Spinal cord (tissue), 10 donors: ENCODE data around the gene WWOX. TPM values are rescaled to one million over a fixed set of nuclear protein-coding genes. Genes with fewer than 3 reads are reported as not detected.
A peak's percentile ranks its signal among the peaks of the same experiment; 100 is the strongest.

Source experiments
- DNase-seq, 6 donors: peaks; one replicate each; pipeline versions ENCODE4 v3.0.0 to v3.0.0-alpha.2; 2013 to 2015; ENCODE audit warnings: low spot score in 6 of 6, low read depth in 4 of 6
- H3K27ac ChIP-seq: one replicate; pipeline ENCODE4 v1.5.1; 2013; ENCODE audit warnings: low read depth, low read length, control low read depth
- H3K27me3 ChIP-seq: one replicate; pipeline ENCODE4 v1.6.1; 2013; ENCODE audit warnings: low read length; ENCODE audit not compliant: control insufficient read depth, insufficient read depth
- H3K36me3 ChIP-seq: one replicate; pipeline ENCODE4 v1.6.1; 2013; ENCODE audit warnings: low read length; ENCODE audit not compliant: control insufficient read depth, insufficient read depth
- H3K4me1 ChIP-seq: one replicate; pipeline ENCODE4 v1.6.1; 2013; ENCODE audit warnings: low read length; ENCODE audit not compliant: control insufficient read depth, insufficient read depth
- H3K4me3 ChIP-seq: one replicate; pipeline ENCODE4 v1.5.1; 2013; ENCODE audit warnings: low read depth, low read length, control low read depth
- H3K9me3 ChIP-seq: one replicate; pipeline ENCODE4 v1.6.1; 2013; ENCODE audit warnings: low read length; ENCODE audit not compliant: control insufficient read depth, insufficient read depth
- WGBS: methylation state at CpG from one replicate; pipeline ENCODE4 v1.1.5; 2013; ENCODE audit warnings: missing lambda C conversion rate; ENCODE audit not compliant: insufficient coverage; 5-methylcytosine and 5-hydroxymethylcytosine counted together
- polyA plus RNA-seq, 2 donors: library from polyadenylated mRNA; unstranded; fragments of 120-200 nt; gene quantifications; one replicate each; pipeline ENCODE4 v1.2.1, GENCODE V29; 2013; ENCODE audit not compliant: insufficient read length in 2 of 2
- total RNA-seq, 2 donors: library from RNA; depleted of rRNA in 1 of 2; stranded (reverse); fragments of 120-200 nt in 1 of 2; fragments of >200 nt in 1 of 2; gene quantifications; one replicate each; pipeline versions ENCODE4 v1.2.3 to v1.2.4, GENCODE V29; 2013 to 2014
- donor health status: healthy.

Gene WWOX
- total and polyA plus RNA-seq, 4 donors: 27.5 to 51.5 (median 32.5) TPM

GRCh38 chr16:78729687-78730086 is 630.2 kb downstream of the WWOX start:
- H3K36me3 ChIP-seq: no peaks in the 10 kb centered on the region
- no peaks in the 10 kb centered on the region for H3K4me1 ChIP-seq
- no CpG with 5 or more reads among the region's 2 CpGs for WGBS
- no peak overlapping the region for H3K4me3 ChIP-seq
- H3K9me3 ChIP-seq: no peaks in the 10 kb centered on the region
- no peak overlapping the region for H3K27ac ChIP-seq
- no peak for DNase-seq
- H3K27me3 ChIP-seq: no peaks in the 10 kb centered on the region

GRCh38 chr16:78731785-78732184 is 632.3 kb downstream of the WWOX start:
- H3K4me1 ChIP-seq: no peaks in the 10 kb centered on the region
- no peaks in the 10 kb centered on the region for H3K27me3 ChIP-seq
- WGBS: no CpG with 5 or more reads among the region's 1 CpG
- H3K9me3 ChIP-seq: no peaks in the 10 kb centered on the region
- no peak for DNase-seq
- H3K4me3 ChIP-seq: no peak overlapping the region
- H3K27ac ChIP-seq: no peak overlapping the region
- no peaks in the 10 kb centered on the region for H3K36me3 ChIP-seq

GRCh38 chr16:78732696-78733095 is 633.2 kb downstream of the WWOX start:
- H3K4me1 ChIP-seq: no peaks in the 10 kb centered on the region
- WGBS: 46% methylated on average over 2 of the region's 7 CpGs

GRCh38 chr16:78735337-78735736 is 635.9 kb downstream of the WWOX start:
- Histone ChIP-seq H3K9me3 (no peaks in the 10 kb centered on the region), H3K36me3 (no peaks in the 10 kb centered on the region), H3K27me3 (no peaks in the 10 kb centered on the region), H3K4me3 (no peak overlapping the region), H3K4me1 (no peaks in the 10 kb centered on the region), H3K27ac (no peak overlapping the region)
- 96% methylated on average over 6 of the region's 6 CpGs for WGBS
- no peak for DNase-seq

More at GRCh38 chr16:78732696-78733095, 633.2 kb downstream of the WWOX start:
- no peak for DNase-seq
- no peaks in the 10 kb centered on the region for H3K36me3 ChIP-seq
- H3K27ac ChIP-seq: no peak overlapping the region
- no peaks in the 10 kb centered on the region for H3K9me3 ChIP-seq
- no peaks in the 10 kb centered on the region for H3K27me3 ChIP-seq
- H3K4me3 ChIP-seq: no peak overlapping the region

GRCh38 chr16:78737630-78738029 is 638.2 kb downstream of the WWOX start:
- H3K27ac ChIP-seq: no peak overlapping the region
- no peak for DNase-seq
- H3K4me3 ChIP-seq: no peak overlapping the region
- no peaks in the 10 kb centered on the region for H3K9me3 ChIP-seq
- WGBS: 88% methylated on average over 1 of the region's 2 CpGs
- no peaks in the 10 kb centered on the region for H3K36me3 ChIP-seq
- H3K4me1 ChIP-seq: no peaks in the 10 kb centered on the region
- H3K27me3 ChIP-seq: no peaks in the 10 kb centered on the region

- no peak for DNase-seq
- H3K27me3 ChIP-seq: no peaks in the 10 kb centered on the region
- no CpG with 5 or more reads among the region's 5 CpGs for WGBS
- H3K9me3 ChIP-seq: no peaks in the 10 kb centered on the region
- no peaks in the 10 kb centered on the region for H3K36me3 ChIP-seq
- H3K4me1 ChIP-seq: no peaks in the 10 kb centered on the region
- no peak overlapping the region for H3K27ac ChIP-seq
- H3K4me3 ChIP-seq: no peak overlapping the region
Observed at GRCh38 chr16:78738557-78738956, 639.1 kb downstream of the WWOX start.

- DNase-seq: peak in 1 of 6 donors; percentile 32
- no peaks in the 10 kb centered on the region for H3K27me3 ChIP-seq
- WGBS: 55% methylated on average over 12 of the region's 12 CpGs
Observed at GRCh38 chr16:78740269-78740668, 640.8 kb downstream of the WWOX start.

GRCh38 chr16:78742501-78743283 is 643.2 kb downstream of the WWOX start:
- no peak for DNase-seq
- no peaks in the 10 kb centered on the region for H3K9me3 ChIP-seq
- H3K36me3 ChIP-seq: no peaks in the 10 kb centered on the region
- H3K4me1 ChIP-seq: peaks cover 2% of the 10 kb centered on the region
- H3K4me3 ChIP-seq: no peak overlapping the region
- no peak overlapping the region for H3K27ac ChIP-seq
- H3K27me3 ChIP-seq: no peaks in the 10 kb centered on the region
- WGBS: 87% methylated on average over 19 of the region's 21 CpGs

More at GRCh38 chr16:78740269-78740668, 640.8 kb downstream of the WWOX start:
- no peaks in the 10 kb centered on the region for H3K9me3 ChIP-seq
- H3K27ac ChIP-seq: no peak overlapping the region
- H3K4me3 ChIP-seq: no peak overlapping the region
- no peaks in the 10 kb centered on the region for H3K36me3 ChIP-seq
- H3K4me1 ChIP-seq: no peaks in the 10 kb centered on the region

GRCh38 chr16:78743556-78743955 is 644.1 kb downstream of the WWOX start:
- no peaks in the 10 kb centered on the region for H3K36me3 ChIP-seq
- H3K4me1 ChIP-seq: peaks cover 2% of the 10 kb centered on the region
- H3K4me3 ChIP-seq: no peak overlapping the region
- WGBS: 96% methylated on average over 3 of the region's 4 CpGs
- DNase-seq: no peak
- H3K27me3 ChIP-seq: no peaks in the 10 kb centered on the region
- H3K27ac ChIP-seq: no peak overlapping the region
- no peaks in the 10 kb centered on the region for H3K9me3 ChIP-seq

- Histone ChIP-seq H3K9me3 (no peaks in the 10 kb centered on the region), H3K4me1 (peaks cover 2% of the 10 kb centered on the region), H3K27ac (no peak overlapping the region), H3K27me3 (no peaks in the 10 kb centered on the region), H3K36me3 (no peaks in the 10 kb centered on the region), H3K4me3 (no peak overlapping the region)
- DNase-seq: no peak
- 88% methylated on average over 2 of the region's 5 CpGs for WGBS
Observed at GRCh38 chr16:78744099-78744498, 644.6 kb downstream of the WWOX start.
